SK-N-SH treated with all-trans-retinoic acid at 6 μM for 48 hours (cell line): ENCODE measurements around the gene STK32A.

Experiments used
- ATAC-seq: fragments of 200-7000 bp; cut with Tn5 transposase; 3 replicates; pipeline ENCODE4 v1.9.1; 2020; ENCODE audit warnings: mild to moderate bottlenecking, moderate library complexity
- ARNTL ChIP-seq: fragments of 450-650 bp; formaldehyde crosslinking; IDR thresholded peaks from 2 replicates; pipeline ENCODE4 v1.5.0; 2020; ENCODE audit warnings: low read depth, mild to moderate bottlenecking, moderate library complexity, borderline replicate concordance
- BACH2 ChIP-seq: fragments of 250-450 bp; sonication (Bioruptor Pico); IDR thresholded peaks from 2 replicates; pipeline ENCODE4 v1.9.0; 2021; ENCODE audit warnings: mild to moderate bottlenecking, borderline replicate concordance
- CSDC2 ChIP-seq: fragments of 250-450 bp; sonication (Bioruptor Pico); IDR thresholded peaks from 2 replicates; pipeline ENCODE4 v1.5.0; 2020; ENCODE audit warnings: mild to moderate bottlenecking, moderate library complexity
- CSRNP3 ChIP-seq: fragments of 250-450 bp; sonication (Bioruptor Pico); IDR thresholded peaks from 2 replicates; pipeline ENCODE4 v1.5.1; 2021; ENCODE audit warnings: mild to moderate bottlenecking, moderate library complexity
- ESRRG ChIP-seq: fragments of 250-450 bp; sonication (Bioruptor Pico); IDR thresholded peaks from 2 replicates; pipeline ENCODE4 v1.6.1; 2021; ENCODE audit warnings: mild to moderate bottlenecking
- GLIS3 ChIP-seq: fragments of 250-450 bp; sonication (Bioruptor Pico); IDR thresholded peaks from 2 replicates; pipeline ENCODE4 v1.5.0; 2020; ENCODE audit warnings: mild to moderate bottlenecking, moderate library complexity
- ISL1 ChIP-seq: fragments of 250-450 bp; sonication (Bioruptor Pico); IDR thresholded peaks from 2 replicates; pipeline ENCODE4 v2.1.2; 2022; ENCODE audit warnings: mild to moderate bottlenecking, moderate library complexity
- OSR1 ChIP-seq: fragments of 250-450 bp; sonication (Bioruptor Pico); IDR thresholded peaks from 2 replicates; pipeline ENCODE4 v1.8.0; 2022; ENCODE audit warnings: moderate library complexity, mild to moderate bottlenecking, inconsistent platforms
- PATZ1 ChIP-seq: fragments of 250-450 bp; sonication (Bioruptor Pico); IDR thresholded peaks from 2 replicates; pipeline ENCODE4 v1.8.0; 2020; ENCODE audit warnings: mild to moderate bottlenecking, moderate library complexity, borderline replicate concordance
- PPARA ChIP-seq: fragments of 250-450 bp; sonication (Bioruptor Pico); IDR thresholded peaks from 2 replicates; pipeline ENCODE4 v1.5.0; 2020; ENCODE audit warnings: mild to moderate bottlenecking, borderline replicate concordance
- RARB ChIP-seq: fragments of 250-450 bp; sonication (Bioruptor Pico); IDR thresholded peaks from 2 replicates; pipeline ENCODE4 v1.8.0; 2021; ENCODE audit warnings: mild to moderate bottlenecking, moderate library complexity
- SNAI2 ChIP-seq: fragments of 250-450 bp; sonication (Bioruptor Pico); IDR thresholded peaks from 2 replicates; pipeline ENCODE4 v1.5.0; 2020; ENCODE audit warnings: mild to moderate bottlenecking, moderate library complexity
- TCF4 ChIP-seq: fragments of 250-450 bp; sonication (Bioruptor Pico); IDR thresholded peaks from 2 replicates; pipeline ENCODE4 v1.8.0; 2021; ENCODE audit warnings: mild to moderate bottlenecking, moderate library complexity, borderline replicate concordance
- TOX ChIP-seq: fragments of 250-450 bp; sonication (Bioruptor Pico); IDR thresholded peaks from 2 replicates; pipeline ENCODE4 v1.8.0; 2021; ENCODE audit warnings: mild to moderate bottlenecking, moderate library complexity, borderline replicate concordance
- TSHZ2 ChIP-seq: fragments of 250-450 bp; sonication (Bioruptor Pico); IDR thresholded peaks from 2 replicates; pipeline ENCODE4 v1.5.0; 2020; ENCODE audit warnings: mild to moderate bottlenecking, moderate library complexity
- ZC3H10 ChIP-seq: fragments of 250-450 bp; sonication (Bioruptor Pico); IDR thresholded peaks from 2 replicates; pipeline ENCODE4 v1.5.1; 2021; ENCODE audit warnings: mild to moderate bottlenecking, moderate library complexity
- ZFP3 ChIP-seq: fragments of 250-450 bp; sonication (Bioruptor Pico); IDR thresholded peaks from 2 replicates; pipeline ENCODE4 v1.5.0; 2020; ENCODE audit warnings: mild to moderate bottlenecking, moderate library complexity
- ZNF70 ChIP-seq: fragments of 450-650 bp; formaldehyde crosslinking; IDR thresholded peaks from 2 replicates; pipeline ENCODE4 v1.5.0; 2020; ENCODE audit warnings: mild to moderate bottlenecking, moderate library complexity
- ZNF8 ChIP-seq: fragments of 450-650 bp; formaldehyde crosslinking; IDR thresholded peaks from 2 replicates; pipeline ENCODE4 v1.5.0; 2020; ENCODE audit warnings: mild to moderate bottlenecking, moderate library complexity
- TF ChIP-seq, protein P1 (sequence below): fragments of 250-450 bp; sonication (Bioruptor Pico); IDR thresholded peaks from 2 replicates; pipeline ENCODE4 v1.8.0; 2021; ENCODE audit warnings: low read depth, mild to moderate bottlenecking, moderate library complexity, borderline replicate concordance

STK32A gene

GRCh38 chr5:147372191-147372590 is 137.4 kb downstream of the STK32A start:
- no peak for ATAC-seq
- TF ChIP-seq CSRNP3 (CRISPR knock-in tag) (no peak), TCF4 (CRISPR knock-in tag) (no peak), TOX (CRISPR knock-in tag) (no peak), ESRRG (CRISPR knock-in tag) (no peak), ISL1 (CRISPR knock-in tag) (no peak), PATZ1 (CRISPR knock-in tag) (no peak), SNAI2 (CRISPR knock-in tag) (no peak), OSR1 (CRISPR knock-in tag) (no peak), BACH2 (no peak), ZNF8 (CRISPR knock-in tag) (no peak), ARNTL (CRISPR knock-in tag) (no peak), ZFP3 (CRISPR knock-in tag) (no peak), PPARA (no peak), TSHZ2 (no peak), RARB (CRISPR knock-in tag) (no peak), ZNF70 (no peak), CSDC2 (CRISPR knock-in tag) (no peak), ZC3H10 (CRISPR knock-in tag) (no peak), GLIS3 (CRISPR knock-in tag) (no peak)
- TF ChIP-seq, protein P1, sequence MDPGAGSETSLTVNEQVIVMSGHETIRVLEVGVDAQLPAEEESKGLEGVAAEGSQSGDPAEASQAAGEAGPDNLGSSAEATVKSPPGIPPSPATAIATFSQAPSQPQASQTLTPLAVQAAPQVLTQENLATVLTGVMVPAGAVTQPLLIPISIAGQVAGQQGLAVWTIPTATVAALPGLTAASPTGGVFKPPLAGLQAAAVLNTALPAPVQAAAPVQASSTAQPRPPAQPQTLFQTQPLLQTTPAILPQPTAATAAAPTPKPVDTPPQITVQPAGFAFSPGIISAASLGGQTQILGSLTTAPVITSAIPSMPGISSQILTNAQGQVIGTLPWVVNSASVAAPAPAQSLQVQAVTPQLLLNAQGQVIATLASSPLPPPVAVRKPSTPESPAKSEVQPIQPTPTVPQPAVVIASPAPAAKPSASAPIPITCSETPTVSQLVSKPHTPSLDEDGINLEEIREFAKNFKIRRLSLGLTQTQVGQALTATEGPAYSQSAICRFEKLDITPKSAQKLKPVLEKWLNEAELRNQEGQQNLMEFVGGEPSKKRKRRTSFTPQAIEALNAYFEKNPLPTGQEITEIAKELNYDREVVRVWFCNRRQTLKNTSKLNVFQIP (CRISPR knock-in tag), result no peak

GRCh38 chr5:147373328-147373727 is 138.5 kb downstream of the STK32A start:
- no peak for ATAC-seq
- TF ChIP-seq TSHZ2 (no peak), PATZ1 (CRISPR knock-in tag) (no peak), CSRNP3 (CRISPR knock-in tag) (no peak), BACH2 (no peak), PPARA (no peak), ZFP3 (CRISPR knock-in tag) (no peak), ZNF70 (no peak), ESRRG (CRISPR knock-in tag) (no peak)
